CD1c-positive myeloid dendritic cell (primary cell): ENCODE measurements around the gene RIN3.
A peak's percentile ranks its signal among the peaks of the same experiment; 100 is the strongest.

Experiments used
- DNase-seq: peaks from one replicate; pipeline ENCODE4 v3.0.0-alpha.2; 2016; ENCODE audit errors: extremely low spot score

The RIN3 gene

DNA sequence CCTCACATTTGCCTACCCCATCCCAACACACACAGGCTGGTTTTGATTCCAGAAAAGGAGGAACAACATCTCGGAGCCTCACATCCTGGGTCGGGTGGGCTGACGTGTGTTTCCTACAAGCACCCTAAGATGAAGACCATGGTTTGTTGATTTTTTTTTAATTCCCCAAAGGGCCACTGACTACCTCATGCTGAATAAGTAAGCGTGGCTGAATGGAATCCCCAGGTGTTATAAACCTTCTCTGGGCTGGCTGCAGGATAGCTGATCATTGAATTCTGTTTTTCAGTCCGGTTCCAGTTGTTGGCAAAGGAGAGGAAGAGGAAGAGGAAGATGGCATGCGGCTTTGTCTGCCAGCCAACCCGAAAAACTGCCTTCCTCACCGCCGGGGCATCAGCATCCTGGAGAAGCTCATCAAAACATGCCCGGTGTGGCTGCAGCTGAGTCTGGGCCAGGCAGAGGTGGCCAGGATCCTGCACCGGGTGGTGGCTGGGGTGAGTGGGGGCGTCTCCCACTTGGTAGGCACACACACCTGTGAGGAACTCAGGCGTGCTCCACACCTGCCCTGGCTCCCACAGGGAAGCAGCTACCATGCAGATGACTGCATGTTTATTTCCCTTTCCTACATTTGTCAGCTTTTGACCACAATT, 42.0 kb downstream of the RIN3 start:
- peak; percentile 28 for DNase-seq

- DNase-seq, result peak; percentile 72
These were observed 42.7 kb downstream of the RIN3 start for GRCh38 chr14:92556255-92556741.

DNA sequence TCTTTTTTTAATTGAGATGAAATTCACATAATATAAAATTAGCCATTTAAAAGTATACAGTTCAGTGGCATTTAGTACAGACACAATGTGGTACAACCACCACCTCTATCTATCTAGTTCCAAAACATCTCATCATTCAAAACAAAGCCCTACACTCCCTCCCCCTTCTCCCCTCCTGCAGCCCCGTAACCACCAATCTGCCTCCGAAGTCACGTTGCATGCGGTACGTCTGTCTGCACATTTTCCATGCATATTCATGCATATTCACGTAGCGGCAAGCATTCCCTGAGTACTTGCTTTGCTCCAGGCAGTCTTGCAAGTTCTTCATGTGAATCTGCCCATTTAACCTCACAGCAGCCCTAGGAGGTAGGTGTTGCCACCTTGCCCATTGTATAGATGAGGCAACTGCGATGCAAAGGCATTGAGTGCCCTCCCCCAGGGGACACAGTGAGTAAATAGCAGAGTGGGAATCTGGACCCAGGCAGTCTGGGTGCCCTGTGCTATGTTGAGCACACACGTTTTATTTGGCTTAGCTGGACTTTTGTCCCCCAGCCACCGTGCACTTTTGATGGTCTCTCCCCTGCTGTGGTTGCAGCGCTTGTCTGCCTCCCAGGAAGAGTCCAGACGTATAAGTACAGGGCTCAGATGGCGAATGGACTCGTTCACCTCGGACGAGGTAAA, 43.4 kb downstream of the RIN3 start:
- no peak for DNase-seq

DNA sequence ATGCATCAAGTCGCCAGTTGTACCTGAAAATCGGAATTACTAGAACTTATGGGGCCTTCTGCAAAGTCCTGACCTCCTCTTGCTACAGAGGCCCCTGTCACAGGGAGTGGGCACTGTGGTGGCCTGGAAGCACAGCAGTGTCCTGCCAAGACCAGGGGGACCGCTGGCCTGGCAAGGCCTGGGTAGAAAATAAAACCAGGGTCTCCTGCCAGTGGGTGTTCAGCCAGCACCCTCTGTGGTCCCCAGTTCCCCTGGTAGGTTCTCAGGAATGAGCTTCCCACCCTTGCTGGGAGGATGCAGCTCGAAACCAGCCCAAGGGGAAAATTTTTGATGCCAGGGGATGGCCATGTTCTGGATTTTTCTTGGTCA, 43.9 kb downstream of the RIN3 start:
- DNase-seq, result no peak

DNA sequence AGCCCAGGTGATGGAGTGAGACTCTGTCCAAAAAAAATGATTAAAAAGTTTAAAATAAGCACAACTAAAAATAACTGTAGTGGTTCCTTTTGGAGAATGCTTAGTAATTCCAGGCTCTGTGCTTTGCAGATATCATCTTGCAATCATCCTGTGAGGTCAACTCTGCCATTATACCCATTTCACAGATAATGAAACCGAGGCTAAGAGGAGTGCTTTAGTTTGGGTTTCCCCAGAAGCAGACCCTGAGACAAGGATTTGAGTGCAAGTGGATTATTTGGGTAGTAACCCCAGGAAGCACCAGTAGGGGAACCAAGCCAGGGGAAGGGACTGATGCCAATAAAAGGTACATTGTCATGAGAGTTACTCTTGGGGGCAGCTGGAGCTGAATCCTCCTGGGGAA, 44.7 kb downstream of the RIN3 start:
- DNase-seq, result no peak

GRCh38 chr14:92559486-92559885, 45.9 kb downstream of the RIN3 start:
- DNase-seq, result no peak

- no peak for DNase-seq
These were observed 46.7 kb downstream of the RIN3 start for GRCh38 chr14:92560106-92560865.

DNA sequence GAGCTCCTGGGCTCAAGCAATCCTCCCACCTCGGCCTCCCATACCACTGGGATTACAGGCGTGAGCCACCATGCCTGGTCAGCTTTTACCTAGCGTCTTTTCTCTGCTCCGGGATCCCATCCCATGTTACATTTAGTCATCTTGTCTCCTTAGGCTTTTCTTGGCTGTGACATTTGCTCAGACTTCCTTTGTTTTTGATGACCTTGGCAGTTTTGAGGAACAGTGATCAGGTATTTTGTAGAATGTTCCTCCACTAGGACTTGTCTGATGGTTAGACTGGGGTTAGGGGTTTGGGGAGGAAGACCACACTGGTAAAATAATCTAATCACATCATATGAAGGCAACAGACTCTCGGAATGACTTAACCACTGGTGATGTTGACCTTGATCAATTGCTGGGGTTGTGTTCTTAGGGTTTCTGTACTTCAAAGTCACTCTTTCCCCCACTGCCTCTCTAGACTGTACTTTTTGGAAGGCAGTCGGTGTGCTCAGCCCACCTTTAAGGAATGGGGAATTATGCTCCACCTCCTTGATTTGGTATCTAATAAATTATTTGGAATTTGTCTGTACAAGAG, 48.4 kb downstream of the RIN3 start:
- DNase-seq, result no peak

DNA sequence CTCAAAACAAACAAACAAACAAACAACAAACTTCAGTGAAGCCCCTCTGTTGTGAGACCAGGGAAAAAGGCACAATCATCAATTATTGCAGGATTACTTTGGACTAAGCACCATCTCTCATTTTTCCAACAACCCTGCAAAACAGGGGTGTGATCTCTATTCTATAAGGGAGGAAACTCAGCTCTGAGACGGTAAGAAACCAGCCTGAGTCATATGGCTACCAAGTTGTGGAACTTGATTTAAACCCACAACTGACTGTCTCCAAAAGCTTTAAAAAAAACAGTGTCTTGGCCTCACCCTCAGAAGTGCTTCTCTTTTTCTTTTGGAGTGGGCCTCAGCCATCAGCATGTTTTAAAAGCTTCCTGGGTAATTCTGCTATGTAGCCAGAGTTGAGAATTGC, 49.8 kb downstream of the RIN3 start:
- DNase-seq, result peak; percentile 88

GRCh38 chr14:92563765-92564285, 50.2 kb downstream of the RIN3 start:
- DNase-seq, result no peak

- peak; percentile 66 for DNase-seq
These were observed 50.9 kb downstream of the RIN3 start for GRCh38 chr14:92564344-92565039.

GRCh38 chr14:92565040-92565717, 51.6 kb downstream of the RIN3 start:
- no peak for DNase-seq

GRCh38 chr14:92565718-92566115, 52.1 kb downstream of the RIN3 start:
- no peak for DNase-seq

- DNase-seq, result no peak
These were observed 53.7 kb downstream of the RIN3 start for GRCh38 chr14:92567173-92567725.

DNA sequence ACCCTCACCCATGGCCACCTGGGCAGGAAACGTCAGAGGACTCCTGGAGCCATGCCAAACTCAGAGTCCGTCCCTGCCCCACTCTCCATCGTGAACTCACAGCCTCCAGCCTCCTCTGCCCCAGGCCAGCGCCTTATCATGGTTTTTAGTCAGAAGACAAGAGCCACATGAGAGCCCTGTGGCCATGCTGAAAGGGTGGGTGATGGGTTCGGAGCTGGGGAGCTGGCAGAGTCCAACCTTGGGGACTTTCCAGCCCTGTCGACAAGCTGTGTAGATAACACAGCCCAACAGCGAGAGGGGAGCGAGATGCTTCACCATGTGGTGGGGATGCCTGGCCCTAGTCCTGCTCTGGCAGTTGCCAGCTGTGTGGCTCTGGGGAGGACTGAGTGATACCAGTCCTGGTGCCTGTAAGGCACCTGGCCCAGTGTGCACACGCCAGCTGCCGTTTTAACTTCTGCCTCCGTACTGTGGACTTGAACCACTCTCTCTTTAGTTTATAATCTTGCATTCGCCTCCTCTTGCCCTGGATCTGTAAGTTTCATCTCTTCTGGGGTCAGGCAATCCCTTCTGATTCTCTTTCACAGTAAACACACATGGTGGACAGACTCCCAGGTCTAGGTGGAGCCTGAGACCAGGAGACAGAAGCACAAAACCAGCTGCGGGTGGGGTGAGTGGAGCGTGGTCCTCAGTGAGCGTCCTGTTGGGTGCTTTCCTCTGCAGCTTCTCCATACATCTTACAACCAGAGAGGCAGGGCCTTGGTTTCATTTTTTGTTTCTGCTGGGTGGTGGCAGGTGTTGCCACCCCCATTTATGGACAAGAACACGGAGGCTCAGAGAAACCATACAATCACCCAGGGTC, 55.3 kb downstream of the RIN3 start:
- DNase-seq, result no peak

DNA sequence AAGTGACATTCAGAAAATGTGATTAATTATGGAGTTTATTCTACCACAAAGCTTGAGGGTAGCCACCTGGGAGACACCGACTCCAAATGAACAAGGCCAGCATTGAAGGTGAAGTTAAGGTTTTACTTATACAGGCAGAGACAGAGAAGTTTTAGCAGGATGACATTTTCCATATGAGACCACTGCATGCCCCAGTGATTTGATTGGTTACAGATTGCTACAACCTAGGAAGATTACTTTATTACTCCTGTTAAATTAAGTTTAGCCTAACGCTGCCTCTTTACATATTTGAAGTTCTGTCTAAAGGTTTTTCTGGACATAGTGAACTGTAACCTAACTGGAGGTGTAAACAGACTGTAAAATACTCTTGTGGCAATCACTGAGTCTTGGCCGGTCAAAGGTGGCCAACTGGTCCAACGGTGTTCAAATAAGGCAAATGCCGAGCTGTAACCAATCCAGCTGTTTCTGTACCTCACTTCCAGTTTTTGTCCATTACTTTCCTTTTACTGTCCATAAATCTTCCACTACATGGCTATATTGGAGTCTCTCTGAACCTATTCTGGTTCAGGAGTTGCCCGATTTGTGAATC, 57.2 kb downstream of the RIN3 start:
- no peak for DNase-seq

- DNase-seq, result no peak
These were observed 58.5 kb downstream of the RIN3 start for GRCh38 chr14:92572050-92572449.

DNA sequence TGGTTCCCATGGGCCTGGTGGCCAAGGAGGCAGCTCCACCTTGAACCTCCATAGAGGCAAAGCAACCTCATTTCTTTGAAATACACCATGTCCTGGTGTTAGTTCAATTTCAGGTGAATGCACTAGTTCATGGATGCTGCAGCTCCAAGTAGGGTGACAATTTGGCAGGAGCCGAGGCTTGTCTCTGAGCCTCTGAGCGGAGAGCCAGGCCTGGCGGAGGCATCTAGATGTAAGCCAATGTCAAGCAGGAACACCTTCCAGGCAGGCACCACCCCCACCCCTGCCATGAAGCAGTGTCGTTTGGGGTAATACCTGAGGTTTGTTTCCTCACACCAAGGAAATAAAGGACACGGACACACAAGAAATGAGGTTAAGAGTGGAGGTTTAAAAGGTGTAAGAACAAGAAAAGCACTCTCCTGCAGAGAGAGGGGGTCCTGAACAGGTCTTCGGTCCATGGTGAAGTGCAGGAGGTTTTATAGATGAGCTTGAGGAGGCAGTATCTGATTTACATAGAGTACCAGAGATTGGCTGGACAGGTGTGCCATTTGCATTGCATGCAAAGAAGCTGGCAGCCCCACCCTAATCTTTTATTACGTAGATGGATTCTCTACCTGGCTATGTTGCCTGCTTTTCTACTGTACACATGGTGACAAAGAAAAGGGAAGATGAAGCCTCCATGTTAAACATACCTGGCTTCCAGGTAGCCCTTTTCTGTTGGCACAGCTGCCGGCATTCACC, 60.3 kb downstream of the RIN3 start:
- no peak for DNase-seq
